SK-MEL-5 (cell line): Measurements from ENCODE around the gene MYMX. TPM values are rescaled to one million over a fixed set of nuclear protein-coding genes. Genes with fewer than 3 reads are reported as not detected.
"Not testable (repeated sequence)": the region's sequence is repeated elsewhere in the genome, so short reads cannot be mapped to it uniquely, and the experiment has no call there.

Source experiments
- DNase-seq: peaks from one replicate; pipeline ENCODE4 v3.0.0-alpha.2; 2016; ENCODE audit warnings: low read depth, low spot score
- in situ Hi-C: cut with HindIII; loops from 2 replicates; pipeline ENCODE4 v1.10.0; 2016; ENCODE audit warnings: low sequenced_read_pairs, high pct_unique_total_duplicates, low pct_unique_long_range_greater_than_20kb
- total RNA-seq: library from RNA; depleted of rRNA; stranded (reverse); fragments of >200 nt; shearing (Covaris generic); gene quantifications from 2 replicates; pipeline ENCODE4 v1.2.3, GENCODE V29; 2014

Gene MYMX
- total RNA-seq, 1 experiment from 2014 or later, result not detected

- in situ Hi-C loops, result no loop called here
- no peak for DNase-seq
These were observed 9.0 kb downstream of the MYMX start for GRCh38 chr6:44225579-44226325.

- in situ Hi-C loops, result no loop called here
These were observed 9.8 kb downstream of the MYMX start for GRCh38 chr6:44226368-44227147.

GRCh38 chr6:44227148-44227793, 10.5 kb downstream of the MYMX start:
- in situ Hi-C loops, result no loop called here
- DNase-seq, result no peak

More at GRCh38 chr6:44226368-44227147, 9.8 kb downstream of the MYMX start:
- no peak for DNase-seq

- no peak for DNase-seq
- in situ Hi-C loops, result no loop called here
These were observed 11.3 kb downstream of the MYMX start for GRCh38 chr6:44228031-44228430.

- no peak for DNase-seq
- in situ Hi-C loops, result no loop called here
These were observed 11.7 kb downstream of the MYMX start for GRCh38 chr6:44228433-44228832.

- in situ Hi-C loops, result no loop called here
- no peak for DNase-seq
These were observed 12.1 kb downstream of the MYMX start for GRCh38 chr6:44228836-44229235.

- in situ Hi-C loops, result no loop called here
- DNase-seq, result no peak
These were observed 12.8 kb downstream of the MYMX start for GRCh38 chr6:44229376-44230033.

GRCh38 chr6:44230034-44230675, 13.4 kb downstream of the MYMX start:
- no peak for DNase-seq
- in situ Hi-C loops, result no loop called here

GRCh38 chr6:44231426-44231825, 14.7 kb downstream of the MYMX start:
- DNase-seq, in situ Hi-C loops: not testable (repeated sequence)

- no peak for DNase-seq
- in situ Hi-C loops, result no loop called here
These were observed 16.2 kb downstream of the MYMX start for GRCh38 chr6:44232676-44233566.

- in situ Hi-C loops, result no loop called here
- no peak for DNase-seq
These were observed 16.9 kb downstream of the MYMX start for GRCh38 chr6:44233567-44234100.

- in situ Hi-C loops, result no loop called here
- peak; percentile 73 for DNase-seq
These were observed 17.6 kb downstream of the MYMX start for GRCh38 chr6:44234101-44235025.

- DNase-seq, result no peak
- in situ Hi-C loops, result no loop called here
These were observed 18.5 kb downstream of the MYMX start for GRCh38 chr6:44235269-44235668.

GRCh38 chr6:44235891-44236516, 19.3 kb downstream of the MYMX start:
- DNase-seq, result no peak
- in situ Hi-C loops, result no loop called here
